NOMO-1 treated with DMSO at 0.1 percent for 48 hours (cell line): ENCODE data around the gene ELL3.
"Not testable (repeated sequence)": the region's sequence is repeated elsewhere in the genome, so short reads cannot be mapped to it uniquely, and the experiment has no call there.

Experiments
- DNase-seq: peaks from one replicate; lab custom pipeline; 2025; ENCODE audit not compliant: unreplicated experiment; lab: John Stamatoyannopoulos, UW

The ELL3 gene

GRCh38 chr15:43791993-43792760 lies 15.4 kb upstream of the ELL3 start, which contains the start of gene SERF2:
Gene SERF2 (plus strand): TSS chr15:43792320. CDS start chr15:43792377, 57 bp downstream.
- peak; percentile 98 for DNase-seq

GRCh38 chr15:43789409-43789808 lies 12.6 kb upstream of the ELL3 start:
- no peak for DNase-seq

GRCh38 chr15:43779016-43779415 lies 2.2 kb upstream of the ELL3 start:
- DNase-seq, result no peak

- peak; percentile 83 for DNase-seq
Observed at GRCh38 chr15:43777267-43777914, 625 bp upstream of the ELL3 start.

- DNase-seq, result no peak
Observed at GRCh38 chr15:43776101-43776717, 557 bp downstream of the ELL3 start.

GRCh38 chr15:43775411-43775965 lies 1.3 kb downstream of the ELL3 start:
- no peak for DNase-seq

GRCh38 chr15:43774062-43774461 lies 2.7 kb downstream of the ELL3 start:
- no peak for DNase-seq

GRCh38 chr15:43772624-43773023 lies 4.1 kb downstream of the ELL3 start:
- no peak for DNase-seq

- DNase-seq, result no peak
Observed at GRCh38 chr15:43771816-43772215, 5.0 kb downstream of the ELL3 start.

- DNase-seq, result peak; percentile 59
Observed at GRCh38 chr15:43769584-43770228, 7.1 kb downstream of the ELL3 start.

- DNase-seq, result no peak
Observed at GRCh38 chr15:43763819-43764446, 12.8 kb downstream of the ELL3 start.

- no peak for DNase-seq
Observed at GRCh38 chr15:43762824-43763223, 13.9 kb downstream of the ELL3 start.

- DNase-seq, result no peak
Observed at GRCh38 chr15:43751885-43752284, 24.9 kb downstream of the ELL3 start.

- no peak for DNase-seq
Observed at GRCh38 chr15:43749690-43750345, 26.9 kb downstream of the ELL3 start.

- peak; percentile 6 for DNase-seq
Observed at GRCh38 chr15:43748376-43748775, 28.4 kb downstream of the ELL3 start.

GRCh38 chr15:43746903-43747309 lies 29.9 kb downstream of the ELL3 start:
- peak; percentile 41 for DNase-seq

GRCh38 chr15:43746245-43746902 lies 30.4 kb downstream of the ELL3 start, which contains the start of gene PDIA3:
Gene PDIA3 (plus strand): TSS chr15:43746438. CDS start chr15:43746540, 102 bp downstream.
- DNase-seq, result peak; percentile 75

GRCh38 chr15:43735416-43735815 lies 41.4 kb downstream of the ELL3 start:
- DNase-seq, result no peak

- not testable (repeated sequence) for DNase-seq
Observed at GRCh38 chr15:43728053-43728725, 48.6 kb downstream of the ELL3 start.
